Thyroid gland (tissue), 4 donors: ENCODE measurements around the gene BTNL2.

Source experiments
- POLR2A ChIP-seq, 2 donors: fragments of 450-650 bp; IDR thresholded peaks; one replicate each; pipeline ENCODE4 v1.6.1; 2017; ENCODE audit warnings: antibody characterized with exemption in 2 of 2, mild to moderate bottlenecking in 2 of 2, moderate library complexity in 1 of 2
- TF ChIP-seq, protein P1 (sequence below), 6 experiments: fragments of 200-600 bp in 3 of 6; fragments of 450-650 bp in 3 of 6; sonication (generic) in 3 of 6; IDR thresholded peaks; one replicate each; pipeline ENCODE4 v1.5.1; 2016 to 2019; ENCODE audit warnings: antibody characterized with exemption in 6 of 6, mild to moderate bottlenecking in 2 of 6, inconsistent platforms in 1 of 6, moderate library complexity in 1 of 6

DNA sequence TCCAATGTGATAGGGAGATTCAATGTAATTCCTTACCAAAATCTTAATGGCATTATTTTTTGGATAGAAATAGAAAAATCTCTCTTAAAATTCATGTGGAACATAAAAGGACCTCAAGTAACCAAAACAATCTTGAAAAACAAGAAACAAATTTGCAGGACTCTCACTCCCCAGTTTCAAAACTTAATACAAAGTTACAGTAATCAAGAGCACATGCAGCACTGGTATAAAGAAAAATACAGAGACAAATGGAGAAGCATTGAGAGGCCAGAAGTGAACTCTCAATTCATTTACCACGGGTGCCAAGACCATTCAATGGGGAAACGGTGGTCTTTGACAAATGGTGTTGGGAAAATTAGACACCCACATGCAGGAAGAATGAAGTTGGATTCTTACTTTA lies 27.4 kb downstream of the BTNL2 start:
- TF ChIP-seq, protein P1, sequence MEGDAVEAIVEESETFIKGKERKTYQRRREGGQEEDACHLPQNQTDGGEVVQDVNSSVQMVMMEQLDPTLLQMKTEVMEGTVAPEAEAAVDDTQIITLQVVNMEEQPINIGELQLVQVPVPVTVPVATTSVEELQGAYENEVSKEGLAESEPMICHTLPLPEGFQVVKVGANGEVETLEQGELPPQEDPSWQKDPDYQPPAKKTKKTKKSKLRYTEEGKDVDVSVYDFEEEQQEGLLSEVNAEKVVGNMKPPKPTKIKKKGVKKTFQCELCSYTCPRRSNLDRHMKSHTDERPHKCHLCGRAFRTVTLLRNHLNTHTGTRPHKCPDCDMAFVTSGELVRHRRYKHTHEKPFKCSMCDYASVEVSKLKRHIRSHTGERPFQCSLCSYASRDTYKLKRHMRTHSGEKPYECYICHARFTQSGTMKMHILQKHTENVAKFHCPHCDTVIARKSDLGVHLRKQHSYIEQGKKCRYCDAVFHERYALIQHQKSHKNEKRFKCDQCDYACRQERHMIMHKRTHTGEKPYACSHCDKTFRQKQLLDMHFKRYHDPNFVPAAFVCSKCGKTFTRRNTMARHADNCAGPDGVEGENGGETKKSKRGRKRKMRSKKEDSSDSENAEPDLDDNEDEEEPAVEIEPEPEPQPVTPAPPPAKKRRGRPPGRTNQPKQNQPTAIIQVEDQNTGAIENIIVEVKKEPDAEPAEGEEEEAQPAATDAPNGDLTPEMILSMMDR (IDR thresholded peaks at IDR 0.05): no peak
- TF ChIP-seq POLR2A (IDR thresholded peaks at IDR 0.05): no peak
